Activated T-helper 9 cell treated with anti-CD3 and anti-CD28 coated beads, Interleukin-2, amount 50 U/mL, for 16 hours (primary cell): ENCODE data around the gene FILIP1L.

ENCODE experiments used
- DNase-seq: peaks from one replicate; pipeline ENCODE4 v3.0.0-alpha.2; 2020; ENCODE audit warnings: low read depth

FILIP1L gene

GRCh38 chr3:100009276-100010086 lies 104.8 kb downstream of the FILIP1L start:
- no peak for DNase-seq

GRCh38 chr3:100008081-100008698 lies 106.1 kb downstream of the FILIP1L start:
- DNase-seq = no peak

GRCh38 chr3:100007313-100007712 lies 107.0 kb downstream of the FILIP1L start:
- DNase-seq = no peak

GRCh38 chr3:100006570-100007271 lies 107.6 kb downstream of the FILIP1L start:
- no peak for DNase-seq

GRCh38 chr3:100005665-100006393 lies 108.5 kb downstream of the FILIP1L start:
- no peak for DNase-seq

- DNase-seq = no peak
These were observed 109.4 kb downstream of the FILIP1L start for GRCh38 chr3:100004931-100005330.

GRCh38 chr3:100003609-100004503 lies 110.4 kb downstream of the FILIP1L start:
- no peak for DNase-seq

- DNase-seq = no peak
These were observed 111.5 kb downstream of the FILIP1L start for GRCh38 chr3:100002599-100003350.

- no peak for DNase-seq
These were observed 112.6 kb downstream of the FILIP1L start for GRCh38 chr3:100001526-100002270.

GRCh38 chr3:100001083-100001482 lies 113.2 kb downstream of the FILIP1L start:
- no peak for DNase-seq

GRCh38 chr3:99999536-99999935 lies 114.8 kb downstream of the FILIP1L start:
- no peak for DNase-seq

- no peak for DNase-seq
These were observed 117.0 kb downstream of the FILIP1L start for GRCh38 chr3:99997293-99997692.

- DNase-seq = no peak
These were observed 124.1 kb downstream of the FILIP1L start for GRCh38 chr3:99990179-99990578.

- no peak for DNase-seq
These were observed 129.6 kb downstream of the FILIP1L start for GRCh38 chr3:99984668-99985067.

- DNase-seq = no peak
These were observed 130.2 kb downstream of the FILIP1L start for GRCh38 chr3:99984139-99984538.

GRCh38 chr3:99982650-99983049 lies 131.7 kb downstream of the FILIP1L start:
- no peak for DNase-seq

GRCh38 chr3:99981138-99981537 lies 133.2 kb downstream of the FILIP1L start:
- DNase-seq = no peak

GRCh38 chr3:99980606-99981005 lies 133.7 kb downstream of the FILIP1L start:
- DNase-seq = no peak

- no peak for DNase-seq
These were observed 136.1 kb downstream of the FILIP1L start for GRCh38 chr3:99978221-99978620.

GRCh38 chr3:99976584-99976983 lies 137.7 kb downstream of the FILIP1L start:
- DNase-seq = no peak
